HG03095 (cell line): ENCODE measurements around the gene FSTL4.

Experiments used
- ATAC-seq: cut with Tn5 transposase; IDR thresholded peaks from one replicate; pipeline ENCODE4 v1.9.1; 2021; ENCODE audit warnings: moderate library complexity; ENCODE audit not compliant: unreplicated experiment

The FSTL4 gene

DNA sequence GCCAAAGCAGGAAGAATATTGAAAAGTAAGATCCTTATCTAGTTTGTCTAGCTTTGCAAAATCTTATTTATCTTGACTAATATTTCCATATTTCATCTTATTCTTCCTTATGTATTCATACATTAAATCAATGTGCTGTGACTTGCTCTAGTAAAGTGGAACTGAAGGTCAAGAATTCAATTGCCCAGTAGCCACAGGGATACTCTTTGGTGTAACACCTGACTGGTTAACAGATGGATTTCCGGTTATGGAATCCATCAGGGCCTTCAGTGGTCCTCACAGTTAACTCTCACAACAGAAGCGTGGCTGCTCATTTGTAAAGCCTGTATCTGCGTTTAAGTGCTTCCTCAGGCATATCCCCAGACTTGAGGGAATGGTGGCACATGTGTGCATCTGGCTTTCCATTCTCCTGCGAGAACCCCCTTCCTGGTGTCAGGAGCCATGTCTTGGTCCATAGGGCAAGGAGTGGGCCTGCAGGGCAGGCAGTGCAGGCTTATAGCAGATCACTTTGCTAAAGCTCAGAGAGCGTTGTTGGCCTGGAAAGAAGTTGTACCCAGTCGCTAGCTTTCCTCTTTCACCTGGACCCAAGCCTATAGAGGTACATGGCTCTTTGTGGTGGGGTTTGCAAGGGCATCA, 461.3 kb downstream of the FSTL4 start:
- no peak for ATAC-seq

DNA sequence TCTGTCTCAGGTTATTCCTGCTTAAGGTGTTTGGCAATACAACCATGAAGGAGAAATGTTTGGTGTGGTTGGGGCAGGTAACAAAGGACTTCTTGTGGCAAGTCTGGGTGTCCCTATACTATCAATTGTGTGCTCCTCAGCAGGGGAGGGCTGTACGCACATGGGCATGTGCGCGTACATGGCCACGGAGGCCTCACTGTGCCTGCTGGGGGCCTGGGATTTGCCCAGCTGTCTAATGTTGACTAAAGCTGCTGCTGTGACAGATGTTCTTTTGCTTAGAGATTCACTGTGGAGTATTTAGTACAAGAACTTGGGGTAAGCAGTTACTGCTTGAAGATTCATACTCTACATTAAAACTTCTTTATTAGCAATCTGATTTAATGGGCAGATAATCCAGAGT, 463.0 kb downstream of the FSTL4 start:
- ATAC-seq = no peak

DNA sequence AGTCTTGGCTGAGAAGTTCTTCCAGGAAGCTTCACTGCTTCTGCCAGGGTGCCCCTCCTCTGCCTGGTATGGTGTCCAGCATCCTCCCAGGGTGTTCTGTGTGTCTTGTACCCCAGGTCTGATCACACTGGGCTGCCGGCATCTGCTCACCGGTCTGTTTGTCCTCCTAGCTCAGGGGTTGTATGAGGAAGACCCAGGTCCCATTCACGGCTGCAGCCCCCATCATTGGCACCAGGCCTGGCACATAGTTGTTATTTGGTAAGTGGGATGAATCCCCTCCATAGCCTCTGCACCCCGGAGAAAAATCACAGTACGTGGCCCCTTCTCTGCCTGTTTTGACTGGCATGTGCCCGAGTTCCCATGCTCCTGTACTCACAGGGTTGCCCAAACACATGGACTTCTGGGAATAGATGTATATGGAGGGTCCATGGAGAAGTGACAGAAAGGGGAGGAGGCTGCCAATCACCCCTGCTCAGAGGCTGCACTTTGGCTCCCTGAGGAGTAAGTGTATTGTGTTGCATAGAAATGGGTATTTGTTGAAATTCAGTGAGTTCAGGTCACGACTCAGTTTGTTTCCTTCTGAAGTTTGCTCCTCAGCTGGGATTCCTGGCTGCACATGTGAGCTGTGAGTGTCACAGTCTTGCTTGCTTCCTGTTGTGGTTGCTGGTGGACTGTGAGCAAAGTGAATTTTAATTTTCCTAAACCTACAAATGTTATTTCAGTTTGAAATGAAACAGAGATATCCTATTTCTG, 464.4 kb downstream of the FSTL4 start:
- no peak for ATAC-seq

DNA sequence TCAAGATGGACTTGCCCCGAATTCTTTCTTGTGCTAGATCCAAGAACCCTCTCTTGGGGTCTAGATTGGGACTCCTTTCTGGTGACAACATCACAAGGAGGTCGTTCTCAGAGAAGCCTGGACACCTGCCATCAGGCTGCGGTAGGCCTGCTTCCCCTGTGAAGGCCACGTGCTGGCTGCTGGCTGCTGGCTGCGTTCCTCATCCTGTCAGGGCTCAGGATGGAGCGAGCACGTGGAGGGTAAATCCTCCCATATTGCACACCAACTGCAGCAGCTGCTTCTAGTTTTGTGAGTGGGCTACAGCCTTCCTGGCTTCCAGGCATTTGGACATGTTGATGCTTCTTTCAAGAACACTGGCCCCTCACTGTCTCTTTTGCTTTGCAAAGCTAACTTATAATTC, 464.9 kb downstream of the FSTL4 start:
- no peak for ATAC-seq
